ENCODE measurements around the gene FAM168B. TPM values are rescaled to one million over a fixed set of nuclear protein-coding genes. Genes with fewer than 3 reads are reported as not detected.

FAM168B gene
- polyA plus RNA-seq, 2 of the 4 experiments (the other 2 are of a cell fraction): 83.2 to 86.8 TPM

DNA sequence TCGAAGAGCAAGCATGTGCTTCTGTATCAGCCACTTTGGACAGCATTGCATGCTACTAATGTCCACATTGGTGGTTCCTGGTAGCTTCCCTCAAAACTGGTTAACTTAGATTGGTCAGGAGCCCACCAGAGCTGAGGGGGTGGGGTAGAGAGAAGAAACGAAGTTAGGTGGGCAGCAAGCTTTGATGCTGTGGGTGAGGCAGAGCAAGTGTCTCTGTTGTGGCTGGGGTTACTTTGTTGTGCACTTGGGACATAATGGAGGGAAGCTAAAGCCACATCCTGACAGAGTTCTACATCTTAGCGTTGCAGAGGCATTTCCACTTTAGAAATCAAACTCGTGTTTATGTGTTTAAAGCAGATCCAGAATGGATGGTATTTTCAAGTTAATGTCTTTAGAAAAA lies 82.7 kb downstream of the FAM168B start (continued):
- TF ChIP-seq ZNF302 (CRISPR knock-in tag; IDR thresholded peaks at IDR 0.05): no peak
- no peak for TF ChIP-seq SMC3 (IDR thresholded peaks at IDR 0.05)
- TF ChIP-seq, protein P1, sequence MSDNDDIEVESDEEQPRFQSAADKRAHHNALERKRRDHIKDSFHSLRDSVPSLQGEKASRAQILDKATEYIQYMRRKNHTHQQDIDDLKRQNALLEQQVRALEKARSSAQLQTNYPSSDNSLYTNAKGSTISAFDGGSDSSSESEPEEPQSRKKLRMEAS (IDR thresholded peaks at IDR 0.05): no peak

DNA sequence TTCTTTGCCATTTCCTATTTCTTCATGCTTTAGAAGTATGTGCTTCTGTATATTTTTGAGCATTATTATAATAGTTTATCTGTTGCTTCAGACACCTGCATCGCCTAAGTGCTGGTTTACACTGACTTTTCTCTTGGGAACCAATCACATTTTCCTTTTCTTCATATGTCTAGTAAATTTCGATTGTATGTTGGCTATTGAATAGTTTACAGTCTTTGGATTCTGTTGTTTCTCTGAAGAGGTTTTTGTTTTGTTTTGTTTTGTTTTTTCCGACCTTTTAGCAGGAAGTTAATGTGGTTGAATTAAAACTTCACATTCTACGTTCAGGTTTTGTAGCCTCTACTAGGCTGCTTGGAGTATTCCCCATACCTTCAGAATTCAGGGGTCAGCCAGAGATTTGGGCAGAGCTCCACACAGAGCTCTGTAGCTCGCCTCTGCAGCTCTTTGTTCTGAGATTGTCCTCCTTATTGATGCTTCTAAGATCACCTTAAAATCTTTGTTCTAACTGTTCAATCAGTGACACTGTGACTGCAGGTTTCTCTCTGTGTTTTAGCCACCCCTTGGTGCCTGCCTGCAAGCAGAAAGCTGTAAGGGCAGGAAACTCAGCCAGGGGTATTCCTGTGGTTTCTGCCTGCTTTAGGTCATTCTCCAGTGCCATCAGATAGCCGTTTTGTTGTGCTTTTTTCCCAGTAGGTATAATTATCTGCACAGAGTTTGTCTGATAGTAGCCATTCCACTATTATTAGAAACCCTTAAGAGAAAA lies 83.4 kb downstream of the FAM168B start:
- no peaks in the 10 kb centered on the region for H3K4me1 ChIP-seq
- no peak overlapping the region for H3K4me2 ChIP-seq
- no peak for ATAC-seq
- H3K27ac ChIP-seq: no peak overlapping the region
- no peak overlapping the region for H3K4me3 ChIP-seq
- ChIA-PET CTCF (no interaction called here), POLR2A (no interaction called here)
- no peaks in the 10 kb centered on the region for H3K9me3 ChIP-seq
- TF ChIP-seq, protein P1 (IDR thresholded peaks at IDR 0.05): no peak
- no peak for TF ChIP-seq JUNB (IDR thresholded peaks at IDR 0.05)
- no peak for TF ChIP-seq FOSB (CRISPR knock-in tag; IDR thresholded peaks at IDR 0.05)
- peak; percentile 80; the same call in 1 of the 2 replicates for TF ChIP-seq CBX8 (IDR thresholded peaks at IDR 0.05)
- peak; percentile 78; the same call in 1 of the 2 replicates for TF ChIP-seq RNF2 (IDR thresholded peaks at IDR 0.05; ENCODE audit: borderline replicate concordance, low read depth)
- FAIRE-seq: no peak
- 34% methylated on average over 6 of the region's 6 CpGs for WGBS (ENCODE audit: missing lambda C conversion rate)
- DNase-seq (ENCODE audit: low read depth in 1 of 2, low spot score in 1 of 2): no peak

DNA sequence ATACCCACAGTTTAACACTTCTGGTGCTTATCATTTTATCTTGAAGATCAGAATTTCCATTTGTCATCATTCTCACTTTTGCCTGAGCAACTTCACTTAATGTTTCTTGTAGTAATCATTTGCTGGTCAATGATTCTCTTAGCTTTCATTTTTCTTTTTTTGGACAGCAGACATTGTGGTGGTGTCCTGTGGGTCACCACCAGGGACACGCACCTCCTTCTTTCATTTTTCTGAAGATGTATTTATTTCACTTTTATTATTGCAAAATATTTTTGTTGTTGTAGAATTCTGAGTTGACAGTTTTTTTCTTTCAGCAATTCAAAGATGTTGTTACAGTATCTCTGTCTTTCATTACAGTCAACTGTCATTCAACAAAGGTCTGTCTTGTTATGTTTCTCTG lies 84.3 kb downstream of the FAM168B start:
- no peak overlapping the region for H3K4me2 ChIP-seq
- ATAC-seq (no peak), FAIRE-seq (no peak), DNase-seq (ENCODE audit: low read depth in 1 of 2, low spot score in 1 of 2) (no peak)
- H3K9me3 ChIP-seq: no peaks in the 10 kb centered on the region
- H3K4me1 ChIP-seq: no peaks in the 10 kb centered on the region
- H3K4me3 ChIP-seq: no peak overlapping the region
- TF ChIP-seq ZSCAN20 (CRISPR knock-in tag; IDR thresholded peaks at IDR 0.05) (no peak), NFE2L2 (conservative IDR thresholded peaks at IDR 0.05; ENCODE audit: low read length) (no peak), POLR2AphosphoS2 (conservative IDR thresholded peaks at IDR 0.05; ENCODE audit: low read length) (no peak), SMC3 (IDR thresholded peaks at IDR 0.05) (no peak), TP53 (CRISPR knock-in tag; IDR thresholded peaks at IDR 0.05) (no peak), HOXB13 (CRISPR knock-in tag; IDR thresholded peaks at IDR 0.05; ENCODE audit: low read depth) (no peak), FOSL2 (IDR thresholded peaks at IDR 0.05) (no peak), FOSL2 (CRISPR knock-in tag; IDR thresholded peaks at IDR 0.05) (no peak), CHD4 (IDR thresholded peaks at IDR 0.05; ENCODE audit: borderline replicate concordance) (no peak), HOXB5 (CRISPR knock-in tag; IDR thresholded peaks at IDR 0.05) (no peak), TFCP2L1 (CRISPR knock-in tag; IDR thresholded peaks at IDR 0.05) (no peak), POLR2A (IDR thresholded peaks at IDR 0.05; ENCODE audit: low read length) (no peak), HEYL (CRISPR knock-in tag; IDR thresholded peaks at IDR 0.05) (no peak), EHMT2 (IDR thresholded peaks at IDR 0.05; ENCODE audit: low read depth) (no peak)
- TF ChIP-seq, protein P2, sequence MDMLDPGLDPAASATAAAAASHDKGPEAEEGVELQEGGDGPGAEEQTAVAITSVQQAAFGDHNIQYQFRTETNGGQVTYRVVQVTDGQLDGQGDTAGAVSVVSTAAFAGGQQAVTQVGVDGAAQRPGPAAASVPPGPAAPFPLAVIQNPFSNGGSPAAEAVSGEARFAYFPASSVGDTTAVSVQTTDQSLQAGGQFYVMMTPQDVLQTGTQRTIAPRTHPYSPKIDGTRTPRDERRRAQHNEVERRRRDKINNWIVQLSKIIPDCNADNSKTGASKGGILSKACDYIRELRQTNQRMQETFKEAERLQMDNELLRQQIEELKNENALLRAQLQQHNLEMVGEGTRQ (IDR thresholded peaks at IDR 0.05): no peak
- TF ChIP-seq, protein P3, sequence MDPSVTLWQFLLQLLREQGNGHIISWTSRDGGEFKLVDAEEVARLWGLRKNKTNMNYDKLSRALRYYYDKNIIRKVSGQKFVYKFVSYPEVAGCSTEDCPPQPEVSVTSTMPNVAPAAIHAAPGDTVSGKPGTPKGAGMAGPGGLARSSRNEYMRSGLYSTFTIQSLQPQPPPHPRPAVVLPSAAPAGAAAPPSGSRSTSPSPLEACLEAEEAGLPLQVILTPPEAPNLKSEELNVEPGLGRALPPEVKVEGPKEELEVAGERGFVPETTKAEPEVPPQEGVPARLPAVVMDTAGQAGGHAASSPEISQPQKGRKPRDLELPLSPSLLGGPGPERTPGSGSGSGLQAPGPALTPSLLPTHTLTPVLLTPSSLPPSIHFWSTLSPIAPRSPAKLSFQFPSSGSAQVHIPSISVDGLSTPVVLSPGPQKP (IDR thresholded peaks at IDR 0.05; ENCODE audit: low read depth, low read length): no peak
- TF ChIP-seq, protein P4, sequence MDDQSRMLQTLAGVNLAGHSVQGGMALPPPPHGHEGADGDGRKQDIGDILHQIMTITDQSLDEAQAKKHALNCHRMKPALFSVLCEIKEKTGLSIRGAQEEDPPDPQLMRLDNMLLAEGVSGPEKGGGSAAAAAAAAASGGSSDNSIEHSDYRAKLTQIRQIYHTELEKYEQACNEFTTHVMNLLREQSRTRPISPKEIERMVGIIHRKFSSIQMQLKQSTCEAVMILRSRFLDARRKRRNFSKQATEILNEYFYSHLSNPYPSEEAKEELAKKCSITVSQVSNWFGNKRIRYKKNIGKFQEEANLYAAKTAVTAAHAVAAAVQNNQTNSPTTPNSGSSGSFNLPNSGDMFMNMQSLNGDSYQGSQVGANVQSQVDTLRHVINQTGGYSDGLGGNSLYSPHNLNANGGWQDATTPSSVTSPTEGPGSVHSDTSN (IDR thresholded peaks at IDR 0.05): no peak
- TF ChIP-seq, protein P1 (IDR thresholded peaks at IDR 0.05): no peak
- 88% methylated on average over 1 of the region's 1 CpG for WGBS (ENCODE audit: missing lambda C conversion rate)
- ChIA-PET CTCF (no interaction called here), POLR2A (no interaction called here)
- H3K27ac ChIP-seq: no peak overlapping the region

Measured in A549 (cell line).